Activated T-cell treated with anti-CD3 and anti-CD28 coated beads, Interleukin-2, amount 50 U/mL, for 72 hours (primary cell): ENCODE data around the gene KLHL21. TPM values are rescaled to one million over a fixed set of nuclear protein-coding genes. Genes with fewer than 3 reads are reported as not detected.
"Not testable (repeated sequence)": the region's sequence is repeated elsewhere in the genome, so short reads cannot be mapped to it uniquely, and the experiment has no call there.

Experiments
- ATAC-seq, 2 donors: fragments of 150-1000 bp; cut with Tn5 transposase; replicated peaks in 1 of 2; 2 replicates each; pipeline ENCODE4 v1.10.0; 2021; ENCODE audit warnings: moderate library complexity in 2 of 2, mild to moderate bottlenecking in 1 of 2
- DNase-seq, 2 donors: peaks; one replicate each; pipeline ENCODE4 v3.0.0; 2021 to 2022; ENCODE audit warnings: mixed read lengths in 1 of 2
- H3K27ac Mint-ChIP-seq: one replicate; pipeline ENCODE4 v1.8.0; 2022; ENCODE audit warnings: mild to moderate bottlenecking, moderate library complexity, mixed read lengths
- H3K27me3 Mint-ChIP-seq: one replicate; pipeline ENCODE4 v1.8.0; 2022; ENCODE audit warnings: low read depth, mixed read lengths
- H3K36me3 Mint-ChIP-seq, 2 donors: one replicate each; pipeline ENCODE4 v1.8.0; 2022; ENCODE audit warnings: mixed read lengths in 2 of 2, mild to moderate bottlenecking in 1 of 2; ENCODE audit not compliant: insufficient read depth in 2 of 2
- H3K4me1 Mint-ChIP-seq: one replicate; pipeline ENCODE4 v1.8.0; 2022; ENCODE audit warnings: low read depth, mixed read lengths
- H3K4me3 Mint-ChIP-seq, 2 donors: one replicate each; pipeline ENCODE4 v1.8.0; 2022; ENCODE audit warnings: mild to moderate bottlenecking in 2 of 2, mixed read lengths in 2 of 2, moderate library complexity in 2 of 2
- H3K9me3 Mint-ChIP-seq, 2 donors: one replicate each; pipeline ENCODE4 v1.8.0; 2022; ENCODE audit warnings: mixed read lengths in 2 of 2
- total RNA-seq, 2 donors: library from RNA; stranded (reverse); gene quantifications; one replicate each; pipeline ENCODE4 v1.2.3, GENCODE V29; 2022

KLHL21 gene
- total RNA-seq, 2 donors from 2014 or later, result 24.2 to 26.1 TPM

DNA sequence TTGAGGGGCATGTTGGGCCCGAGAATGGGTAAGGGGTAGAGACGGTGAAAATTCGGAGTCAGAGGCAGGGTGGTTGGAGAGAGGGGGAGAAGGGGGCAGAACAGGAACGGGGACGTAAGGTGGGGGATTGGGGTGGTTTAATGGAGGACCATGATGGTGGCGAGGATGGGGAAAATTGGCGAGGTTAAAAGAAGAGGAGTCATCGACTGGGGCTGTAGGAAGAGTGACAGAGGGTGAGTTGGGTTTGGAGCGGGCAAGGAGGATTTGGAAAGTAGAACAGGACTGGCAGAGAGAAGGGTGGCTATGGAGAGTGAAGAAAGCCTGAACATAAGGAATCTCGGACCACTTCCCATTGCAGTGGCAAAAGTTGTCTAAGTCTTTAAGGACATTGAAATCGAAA, 33.6 kb downstream of the KLHL21 start:
- H3K27ac Mint-ChIP-seq, result no peak overlapping the region
- no peak for ATAC-seq

GRCh38 chr1:6560267-6560666, 42.4 kb downstream of the KLHL21 start:
- H3K4me1 Mint-ChIP-seq, result no peaks in the 10 kb centered on the region
- ATAC-seq (no peak), DNase-seq (no peak)
- H3K36me3 Mint-ChIP-seq, result no peaks in the 10 kb centered on the region
- H3K27ac Mint-ChIP-seq, result no peak overlapping the region
- H3K9me3 Mint-ChIP-seq, result no peaks in the 10 kb centered on the region
- H3K27me3 Mint-ChIP-seq, result no peaks in the 10 kb centered on the region
- no peak overlapping the region for H3K4me3 Mint-ChIP-seq

More for the DNA sequence above, 33.6 kb downstream of the KLHL21 start:
- H3K4me1 Mint-ChIP-seq, result peaks cover 7% of the 10 kb centered on the region
- no peaks in the 10 kb centered on the region for H3K36me3 Mint-ChIP-seq
- no peak overlapping the region for H3K4me3 Mint-ChIP-seq
- DNase-seq, result no peak
- H3K9me3 Mint-ChIP-seq, result peaks cover 2 to 3% of the 10 kb centered on the region in 2 donors
- no peaks in the 10 kb centered on the region for H3K27me3 Mint-ChIP-seq

DNA sequence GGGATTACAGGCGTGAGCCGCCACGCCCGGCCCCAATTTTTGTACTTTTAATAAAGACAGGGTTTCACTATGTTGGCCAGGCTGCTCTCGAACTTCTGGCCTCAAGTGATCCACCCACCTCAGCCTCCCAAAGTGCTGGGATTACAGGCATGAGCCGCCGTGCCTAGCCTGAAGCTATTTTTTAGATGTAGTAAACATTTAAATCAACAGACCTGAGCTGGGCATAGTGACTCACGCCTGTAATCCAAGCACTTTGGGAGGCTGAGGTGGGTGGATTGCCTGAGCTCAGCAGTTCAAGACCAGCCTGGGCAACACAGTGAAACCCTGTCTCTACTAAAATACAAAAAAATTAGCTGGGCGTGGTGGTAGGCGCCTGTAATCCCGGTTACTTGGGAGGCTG, 43.5 kb downstream of the KLHL21 start:
- not testable (repeated sequence) for ATAC-seq, H3K4me1 Mint-ChIP-seq, DNase-seq, H3K4me3 Mint-ChIP-seq, H3K36me3 Mint-ChIP-seq, H3K27me3 Mint-ChIP-seq, H3K9me3 Mint-ChIP-seq, H3K27ac Mint-ChIP-seq

GRCh38 chr1:6557597-6557996, 45.1 kb downstream of the KLHL21 start:
- no peaks in the 10 kb centered on the region for H3K36me3 Mint-ChIP-seq
- ATAC-seq (no peak), DNase-seq (no peak)
- no peak overlapping the region for H3K27ac Mint-ChIP-seq
- no peaks in the 10 kb centered on the region for H3K27me3 Mint-ChIP-seq
- no peak overlapping the region for H3K4me3 Mint-ChIP-seq
- peaks cover 8% of the 10 kb centered on the region for H3K4me1 Mint-ChIP-seq
- H3K9me3 Mint-ChIP-seq, result no peaks in the 10 kb centered on the region

DNA sequence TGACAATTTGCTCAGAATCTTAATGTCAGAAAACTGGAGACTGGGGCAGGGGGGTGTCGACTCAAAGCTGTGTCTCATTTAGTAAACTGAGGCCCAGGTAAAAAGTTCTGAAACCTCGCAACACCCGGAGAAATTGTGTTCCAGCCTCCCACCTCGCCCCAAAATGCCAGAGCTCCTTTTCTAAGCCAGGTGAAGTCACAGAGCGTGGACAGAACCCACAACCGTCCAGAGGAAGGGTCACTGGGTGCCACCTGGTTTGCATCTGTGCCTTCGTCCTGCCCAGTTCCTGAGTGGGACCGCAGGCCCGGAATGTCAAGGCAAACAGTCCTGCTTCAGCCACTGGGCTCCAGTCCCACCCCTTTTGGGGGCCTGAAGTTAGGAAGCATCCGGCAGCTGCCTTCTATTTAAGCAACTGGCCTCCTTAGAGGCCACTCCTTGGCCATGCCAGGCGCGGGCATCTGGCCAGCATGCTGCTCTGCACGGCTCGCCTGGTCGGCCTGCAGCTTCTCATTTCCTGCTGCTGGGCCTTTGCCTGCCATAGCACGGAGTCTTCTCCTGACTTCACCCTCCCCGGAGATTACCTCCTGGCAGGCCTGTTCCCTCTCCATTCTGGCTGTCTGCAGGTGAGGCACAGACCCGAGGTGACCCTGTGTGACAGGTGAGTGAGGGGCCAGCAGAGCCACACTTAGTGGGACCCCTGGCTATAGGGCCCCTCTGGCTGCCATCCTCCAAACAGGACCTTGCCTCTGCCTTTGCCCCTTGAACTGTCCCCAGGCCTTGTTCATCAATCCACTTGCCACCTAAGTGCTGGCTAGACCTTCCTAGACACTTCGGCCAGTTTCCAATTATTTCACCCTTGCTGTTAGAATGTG, 47.5 kb downstream of the KLHL21 start, which contains the start of gene TAS1R1:
TAS1R1 (plus strand) TSS at position 401 of the 872 bp plus-strand sequence; CDS start at position 468, 67 bp downstream.
- Mint-ChIP-seq H3K27me3 (no peaks in the 10 kb centered on the region), H3K9me3 (no peaks in the 10 kb centered on the region), H3K4me3 (peak within 1 kb of the TSS; percentile 86 to 87), H3K4me1 (peaks cover 16% of the 10 kb centered on the region), H3K36me3 (peaks cover 0 to 3% of the 10 kb centered on the region in 2 donors), H3K27ac (no peak within 1 kb of the TSS)
- DNase-seq (no peak), ATAC-seq (no peak)

- Mint-ChIP-seq H3K4me3 (peak within 1 kb of the TSS; percentile 86 to 87), H3K27me3 (no peaks in the 10 kb centered on the region), H3K4me1 (peaks cover 16% of the 10 kb centered on the region), H3K36me3 (peaks cover 0 to 3% of the 10 kb centered on the region in 2 donors), H3K27ac (peak within 1 kb of the TSS; percentile 72), H3K9me3 (no peaks in the 10 kb centered on the region)
- peak; percentile 99 for ATAC-seq
- DNase-seq, result peak; percentile 96 to 97
Measured at GRCh38 chr1:6554031-6554906, 48.4 kb downstream of the KLHL21 start, which contains the start of gene NOL9. TSS of gene NOL9 (minus strand) at chr1:6554513. CDS start at chr1:6554502, 11 bp downstream.

GRCh38 chr1:6547301-6547700, 55.4 kb downstream of the KLHL21 start:
- Mint-ChIP-seq H3K36me3 (peaks cover 5 to 26% of the 10 kb centered on the region in 2 donors), H3K4me1 (peaks cover 37% of the 10 kb centered on the region), H3K27ac (peak overlapping the region; percentile 44), H3K4me3 (no peak overlapping the region), H3K27me3 (no peaks in the 10 kb centered on the region), H3K9me3 (no peaks in the 10 kb centered on the region)
- DNase-seq (no peak), ATAC-seq (no peak)

GRCh38 chr1:6546326-6546725, 56.3 kb downstream of the KLHL21 start:
- Mint-ChIP-seq H3K27ac (peak overlapping the region; percentile 44), H3K4me1 (peaks cover 32% of the 10 kb centered on the region), H3K9me3 (no peaks in the 10 kb centered on the region), H3K36me3 (peaks cover 5 to 29% of the 10 kb centered on the region in 2 donors), H3K27me3 (no peaks in the 10 kb centered on the region), H3K4me3 (peak overlapping the region in 1 of 2 donors; percentile 3)
- ATAC-seq, result no peak
- no peak for DNase-seq

GRCh38 chr1:6545276-6546112, 57.2 kb downstream of the KLHL21 start:
- ATAC-seq (peak; percentile 24 to 50), DNase-seq (no peak)
- H3K9me3 Mint-ChIP-seq, result no peaks in the 10 kb centered on the region
- H3K27me3 Mint-ChIP-seq, result no peaks in the 10 kb centered on the region
- peaks cover 5 to 31% of the 10 kb centered on the region in 2 donors for H3K36me3 Mint-ChIP-seq
- H3K27ac Mint-ChIP-seq, result peak overlapping the region; percentile 82
- H3K4me1 Mint-ChIP-seq, result peaks cover 32% of the 10 kb centered on the region
- H3K4me3 Mint-ChIP-seq, result peak overlapping the region; percentile 17 to 25

- ATAC-seq (peak; percentile 64 to 78), DNase-seq (no peak)
- no peaks in the 10 kb centered on the region for H3K9me3 Mint-ChIP-seq
- H3K36me3 Mint-ChIP-seq, result peaks cover 5 to 27% of the 10 kb centered on the region in 2 donors
- peak overlapping the region; percentile 82 for H3K27ac Mint-ChIP-seq
- no peak overlapping the region for H3K4me3 Mint-ChIP-seq
- H3K27me3 Mint-ChIP-seq, result no peaks in the 10 kb centered on the region
- H3K4me1 Mint-ChIP-seq, result peaks cover 32% of the 10 kb centered on the region
Measured at GRCh38 chr1:6544831-6545230, 57.8 kb downstream of the KLHL21 start.
